ENCODE measurements around the gene DUSP22. TPM values are rescaled to one million over a fixed set of nuclear protein-coding genes. Genes with fewer than 3 reads are reported as not detected.

The DUSP22 gene
- total RNA-seq, 1 experiment from 2014 or later: 19.2 TPM

DNA sequence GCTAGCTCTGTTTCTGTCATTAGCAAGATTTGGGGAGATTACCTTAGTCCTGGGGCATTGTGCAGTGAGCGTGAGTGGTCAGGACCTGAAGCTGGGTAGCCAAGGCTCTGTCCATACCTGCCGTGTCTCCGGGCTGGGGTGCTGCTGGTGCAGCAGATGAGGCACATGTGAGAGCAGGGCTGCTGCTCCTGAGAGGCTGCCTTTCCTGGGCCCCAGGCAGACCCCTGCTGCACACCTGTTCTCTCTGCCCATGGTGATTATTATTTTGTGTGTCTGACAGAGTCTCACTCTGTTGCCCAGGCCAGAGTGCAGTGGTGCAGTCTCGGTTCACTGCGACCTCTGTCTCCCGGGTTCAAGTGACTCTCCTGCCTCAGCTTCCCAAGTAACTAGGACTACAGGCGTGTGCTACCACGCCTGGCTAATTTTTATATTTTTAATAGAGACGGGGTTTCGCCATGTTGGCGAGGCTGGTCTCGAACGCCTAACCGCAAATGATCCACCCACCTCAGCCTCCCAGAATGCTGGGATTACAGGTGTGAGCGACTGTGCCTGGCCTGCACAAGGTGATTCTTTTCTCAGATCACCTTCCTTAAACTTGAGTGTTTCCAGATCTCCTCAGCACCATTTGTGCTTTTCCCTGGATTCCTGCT lies 62.5 kb downstream of the DUSP22 start (continued):
- TF ChIP-seq, protein P1, sequence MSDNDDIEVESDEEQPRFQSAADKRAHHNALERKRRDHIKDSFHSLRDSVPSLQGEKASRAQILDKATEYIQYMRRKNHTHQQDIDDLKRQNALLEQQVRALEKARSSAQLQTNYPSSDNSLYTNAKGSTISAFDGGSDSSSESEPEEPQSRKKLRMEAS (IDR thresholded peaks at IDR 0.05): no peak
- no peak for TF ChIP-seq SIN3A (IDR thresholded peaks at IDR 0.05; ENCODE audit: low read depth)
- no peak for TF ChIP-seq POLR2A (IDR thresholded peaks at IDR 0.05; ENCODE audit: borderline replicate concordance, extremely low read depth, insufficient read depth, insufficient read length)
- TF ChIP-seq, protein P2, sequence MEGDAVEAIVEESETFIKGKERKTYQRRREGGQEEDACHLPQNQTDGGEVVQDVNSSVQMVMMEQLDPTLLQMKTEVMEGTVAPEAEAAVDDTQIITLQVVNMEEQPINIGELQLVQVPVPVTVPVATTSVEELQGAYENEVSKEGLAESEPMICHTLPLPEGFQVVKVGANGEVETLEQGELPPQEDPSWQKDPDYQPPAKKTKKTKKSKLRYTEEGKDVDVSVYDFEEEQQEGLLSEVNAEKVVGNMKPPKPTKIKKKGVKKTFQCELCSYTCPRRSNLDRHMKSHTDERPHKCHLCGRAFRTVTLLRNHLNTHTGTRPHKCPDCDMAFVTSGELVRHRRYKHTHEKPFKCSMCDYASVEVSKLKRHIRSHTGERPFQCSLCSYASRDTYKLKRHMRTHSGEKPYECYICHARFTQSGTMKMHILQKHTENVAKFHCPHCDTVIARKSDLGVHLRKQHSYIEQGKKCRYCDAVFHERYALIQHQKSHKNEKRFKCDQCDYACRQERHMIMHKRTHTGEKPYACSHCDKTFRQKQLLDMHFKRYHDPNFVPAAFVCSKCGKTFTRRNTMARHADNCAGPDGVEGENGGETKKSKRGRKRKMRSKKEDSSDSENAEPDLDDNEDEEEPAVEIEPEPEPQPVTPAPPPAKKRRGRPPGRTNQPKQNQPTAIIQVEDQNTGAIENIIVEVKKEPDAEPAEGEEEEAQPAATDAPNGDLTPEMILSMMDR (IDR thresholded peaks at IDR 0.05 in 2 of 3, conservative IDR thresholded peaks at IDR 0.05 in 1 of 3; ENCODE audit: borderline replicate concordance in 1 of 3, insufficient read depth in 1 of 3, low read depth in 2 of 3, low read length in 2 of 3): no peak

GRCh38 chr6:355373-356208 lies 63.3 kb downstream of the DUSP22 start:
- ATAC-seq (no peak), DNase-seq (ENCODE audit: low read depth, low spot score) (no peak)
- no peaks in the 10 kb centered on the region for H3K36me3 ChIP-seq (ENCODE audit: control insufficient read depth in 1 of 2, insufficient read depth in 2 of 2, low read length in 2 of 2)
- no peak overlapping the region for H2AFZ ChIP-seq (ENCODE audit: low read depth, low read length, poor library complexity, severe bottlenecking)
- H3K4me3 ChIP-seq (replicated peaks in 1 of 2; ENCODE audit: low read depth in 1 of 2, low read length in 2 of 2): no peak overlapping the region
- no peaks in the 10 kb centered on the region for H3K4me1 ChIP-seq (ENCODE audit: control insufficient read depth in 1 of 2, insufficient read depth in 2 of 2, low read length in 2 of 2)
- ChIA-PET POLR2A (no interaction called here), CTCF (no interaction called here), RAD21 (ENCODE audit: low non-redundant PET in 1 of 2, low total read pairs in 2 of 2, uncharacterized antibody in 2 of 2, unreplicated experiment in 2 of 2) (no interaction called here)
- H3K27ac ChIP-seq (ENCODE audit: low read depth, low read length): no peak overlapping the region
- intact Hi-C loops (cut with micrococcal nuclease): no loop called here
- no peaks in the 10 kb centered on the region for H3K9me2 ChIP-seq (ENCODE audit: insufficient read depth)
- H3K9me3 ChIP-seq (ENCODE audit: control insufficient read depth in 1 of 2, insufficient read depth in 1 of 2, low read depth in 1 of 2, low read length in 2 of 2): peaks cover 0 to 6% of the 10 kb centered on the region in 2 experiments; a peak in 2 of 4 replicates
- H3K9ac ChIP-seq (ENCODE audit: low read length): no peak overlapping the region
- no peaks in the 10 kb centered on the region for H3K79me2 ChIP-seq (ENCODE audit: insufficient read depth, low read length)
- TF ChIP-seq EZH2 (IDR thresholded peaks at IDR 0.05) (no peak), POLR2AphosphoS5 (IDR thresholded peaks at IDR 0.05; ENCODE audit: low read depth, low read length) (no peak), ELF1 (IDR thresholded peaks at IDR 0.05; ENCODE audit: borderline replicate concordance, low read depth) (no peak), SRF (IDR thresholded peaks at IDR 0.05; ENCODE audit: low read depth) (no peak), CEBPB (IDR thresholded peaks at IDR 0.05; ENCODE audit: low read depth) (no peak), JUND (IDR thresholded peaks at IDR 0.05) (no peak), ZNF274 (IDR thresholded peaks at IDR 0.05; ENCODE audit: low read depth, low read length) (no peak), RAD21 (IDR thresholded peaks at IDR 0.05; ENCODE audit: low read depth) (no peak)
- TF ChIP-seq, protein P1 (IDR thresholded peaks at IDR 0.05): no peak
- no TSS peak for BruUV-seq (replicated peaks)
- H3K27me3 ChIP-seq (ENCODE audit: insufficient read depth, low read length): no peaks in the 10 kb centered on the region
- no peak overlapping the region for H3K4me2 ChIP-seq (ENCODE audit: low read length)
- no peaks in the 10 kb centered on the region for H4K20me1 ChIP-seq (ENCODE audit: insufficient read depth)
